Thoracic aorta (tissue), 2 donors: Measurements from ENCODE around the gene EPB41. TPM values are rescaled to one million over a fixed set of nuclear protein-coding genes. Genes with fewer than 3 reads are reported as not detected.
"Not testable (repeated sequence)": the region's sequence is repeated elsewhere in the genome, so short reads cannot be mapped to it uniquely, and the experiment has no call there.

Experiments
- ATAC-seq: fragments of 150-250 bp; one replicate; pipeline ENCODE4 v1.8.0; 2017; ENCODE audit warnings: low read depth; ENCODE audit not compliant: insufficient number of reproducible peaks, low FRiP score
- DNase-seq: peaks from one replicate; pipeline ENCODE4 v3.0.0-alpha.2; 2020; ENCODE audit warnings: low spot score
- H3K27ac ChIP-seq, 2 donors: fragments of 200-600 bp; sonication (generic); 1 replicate in 1 of 2; 2 replicates in 1 of 2; pipeline ENCODE4 v1.5.1; 2016; ENCODE audit warnings: mild to moderate bottlenecking in 2 of 2, moderate library complexity in 2 of 2
- H3K27me3 ChIP-seq: fragments of 200-600 bp; sonication (generic); replicated peaks from 2 replicates; pipeline ENCODE4 v1.6.0; 2016; ENCODE audit warnings: mild to moderate bottlenecking; ENCODE audit not compliant: insufficient read depth
- H3K36me3 ChIP-seq: fragments of 200-600 bp; sonication (generic); one replicate; pipeline ENCODE4 v1.5.1; 2016
- H3K4me1 ChIP-seq, 2 donors: fragments of 200-600 bp; sonication (generic); 1 replicate in 1 of 2; 2 replicates in 1 of 2; pipeline versions ENCODE4 v1.5.1 to v1.6.0; 2016; ENCODE audit warnings: low read depth in 2 of 2, mild to moderate bottlenecking in 1 of 2; ENCODE audit not compliant: control insufficient read depth in 1 of 2
- H3K4me3 ChIP-seq: fragments of 200-600 bp; sonication (generic); 2 replicates; pipeline ENCODE4 v1.5.1; 2016; ENCODE audit warnings: mild to moderate bottlenecking
- H3K9me3 ChIP-seq: fragments of 200-600 bp; sonication (generic); 2 replicates; pipeline ENCODE4 v1.5.1; 2016
- total RNA-seq, 2 donors: library from RNA; depleted of rRNA; stranded (reverse); fragments of >200 nt; gene quantifications; one replicate each; pipeline versions ENCODE4 v1.1.0 to v1.2.3, GENCODE V29; 2016
- TF ChIP-seq, protein P1 (sequence below): fragments of 200-600 bp; sonication (generic); IDR thresholded peaks from one replicate; pipeline ENCODE4 v1.5.1; 2019; ENCODE audit warnings: antibody characterized with exemption

Gene EPB41
- total RNA-seq, 2 donors from 2014 or later = 26.7 to 37.8 TPM

DNA sequence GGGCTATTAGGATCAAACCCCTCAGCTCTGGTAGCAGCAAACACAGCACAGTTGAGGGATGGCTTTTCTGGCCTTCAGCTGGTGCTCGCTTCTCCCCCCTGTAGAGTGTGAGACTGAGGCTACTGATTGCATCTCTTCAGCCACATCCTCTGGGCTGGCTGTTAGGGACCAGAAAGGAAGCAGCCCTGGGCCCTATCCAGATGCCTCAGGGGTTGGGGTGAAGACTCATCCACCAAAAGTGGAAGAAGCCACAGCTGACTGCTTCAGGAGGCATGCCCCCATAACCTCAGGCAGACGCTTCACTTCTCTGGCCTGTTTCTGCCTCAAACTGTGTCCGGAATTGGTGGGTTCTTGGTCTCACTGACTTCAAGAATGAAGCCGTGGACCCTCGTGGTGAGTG, 215.5 kb downstream of the EPB41 start:
- no peaks in the 10 kb centered on the region for H3K36me3 ChIP-seq
- no peak overlapping the region for H3K27ac ChIP-seq
- DNase-seq = no peak
- TF ChIP-seq, protein P1, sequence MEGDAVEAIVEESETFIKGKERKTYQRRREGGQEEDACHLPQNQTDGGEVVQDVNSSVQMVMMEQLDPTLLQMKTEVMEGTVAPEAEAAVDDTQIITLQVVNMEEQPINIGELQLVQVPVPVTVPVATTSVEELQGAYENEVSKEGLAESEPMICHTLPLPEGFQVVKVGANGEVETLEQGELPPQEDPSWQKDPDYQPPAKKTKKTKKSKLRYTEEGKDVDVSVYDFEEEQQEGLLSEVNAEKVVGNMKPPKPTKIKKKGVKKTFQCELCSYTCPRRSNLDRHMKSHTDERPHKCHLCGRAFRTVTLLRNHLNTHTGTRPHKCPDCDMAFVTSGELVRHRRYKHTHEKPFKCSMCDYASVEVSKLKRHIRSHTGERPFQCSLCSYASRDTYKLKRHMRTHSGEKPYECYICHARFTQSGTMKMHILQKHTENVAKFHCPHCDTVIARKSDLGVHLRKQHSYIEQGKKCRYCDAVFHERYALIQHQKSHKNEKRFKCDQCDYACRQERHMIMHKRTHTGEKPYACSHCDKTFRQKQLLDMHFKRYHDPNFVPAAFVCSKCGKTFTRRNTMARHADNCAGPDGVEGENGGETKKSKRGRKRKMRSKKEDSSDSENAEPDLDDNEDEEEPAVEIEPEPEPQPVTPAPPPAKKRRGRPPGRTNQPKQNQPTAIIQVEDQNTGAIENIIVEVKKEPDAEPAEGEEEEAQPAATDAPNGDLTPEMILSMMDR = no peak
- H3K4me1 ChIP-seq = peaks cover 3 to 18% of the 10 kb centered on the region in 2 donors
- no peak overlapping the region for H3K4me3 ChIP-seq
- no peaks in the 10 kb centered on the region for H3K27me3 ChIP-seq
- H3K9me3 ChIP-seq = no peaks in the 10 kb centered on the region
- ATAC-seq = no peak

DNA sequence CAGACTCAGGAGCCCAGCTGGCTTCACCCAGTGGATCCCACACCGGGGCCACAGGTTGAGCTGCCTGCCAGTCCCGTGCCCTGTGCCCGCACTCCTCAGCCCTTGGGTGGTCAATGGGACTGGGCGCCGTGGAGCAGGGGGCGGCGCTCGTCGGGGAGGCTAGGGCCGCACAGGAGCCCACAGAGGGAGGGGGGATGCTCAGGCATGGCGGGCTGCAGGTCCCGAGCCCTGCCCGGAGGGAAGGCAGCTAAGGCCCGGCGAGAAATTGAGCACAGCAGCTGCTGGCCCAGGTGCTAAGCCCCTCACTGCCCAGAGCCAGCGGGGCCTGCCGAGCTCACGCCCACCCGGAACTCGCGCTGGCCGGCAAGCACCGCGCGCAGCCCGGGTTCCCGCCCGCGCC, 216.7 kb downstream of the EPB41 start:
- not testable (repeated sequence) for H3K36me3 ChIP-seq, ATAC-seq, DNase-seq, H3K27ac ChIP-seq, H3K4me3 ChIP-seq, H3K27me3 ChIP-seq, H3K9me3 ChIP-seq, H3K4me1 ChIP-seq

DNA sequence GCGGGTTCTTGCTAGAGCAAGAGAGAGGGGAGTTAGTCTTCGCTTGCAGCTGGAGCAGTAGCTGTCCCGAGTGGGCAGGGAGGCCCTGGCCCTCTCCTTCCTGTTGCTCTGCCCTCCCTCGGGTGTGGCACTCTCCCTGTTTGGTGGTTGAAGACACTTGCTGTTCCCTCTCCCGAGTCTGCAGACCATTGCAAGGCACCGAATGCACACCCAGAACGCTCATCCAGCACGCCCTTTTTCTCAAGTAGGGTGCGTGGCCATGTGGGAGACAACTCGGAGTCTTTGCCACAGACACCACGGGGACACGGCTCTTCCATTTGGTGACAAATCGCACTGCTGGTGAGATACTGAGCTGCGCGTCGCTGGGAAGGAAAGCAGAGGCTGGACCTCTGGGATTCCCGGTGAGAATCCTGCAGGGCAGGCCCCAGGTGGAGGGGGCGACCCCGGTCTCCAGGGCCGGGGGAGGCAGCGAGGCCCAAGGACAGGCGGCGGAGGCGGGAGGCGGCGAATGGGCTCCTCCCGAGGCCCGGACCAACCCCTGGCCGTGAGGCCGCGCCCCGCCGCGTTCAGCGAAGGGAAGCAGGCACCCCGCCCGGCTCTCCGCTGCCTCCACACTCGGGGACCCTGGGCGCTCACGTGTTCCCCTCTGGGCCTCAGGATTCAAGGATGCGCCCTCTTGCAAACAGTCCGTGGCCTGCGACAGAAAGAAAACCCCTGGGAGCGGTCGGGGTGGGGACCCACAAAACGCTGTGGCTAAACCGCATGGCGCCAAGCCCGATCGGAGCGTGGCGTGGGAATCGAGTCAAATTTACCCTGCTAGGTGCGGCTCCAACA, 219.7 kb downstream of the EPB41 start:
- TF ChIP-seq, protein P1 = no peak
- Histone ChIP-seq H3K27ac (no peak overlapping the region), H3K9me3 (no peaks in the 10 kb centered on the region), H3K4me3 (no peak overlapping the region), H3K27me3 (no peaks in the 10 kb centered on the region), H3K36me3 (no peaks in the 10 kb centered on the region), H3K4me1 (peaks cover 2 to 14% of the 10 kb centered on the region in 2 donors)
- no peak for ATAC-seq
- no peak for DNase-seq

DNA sequence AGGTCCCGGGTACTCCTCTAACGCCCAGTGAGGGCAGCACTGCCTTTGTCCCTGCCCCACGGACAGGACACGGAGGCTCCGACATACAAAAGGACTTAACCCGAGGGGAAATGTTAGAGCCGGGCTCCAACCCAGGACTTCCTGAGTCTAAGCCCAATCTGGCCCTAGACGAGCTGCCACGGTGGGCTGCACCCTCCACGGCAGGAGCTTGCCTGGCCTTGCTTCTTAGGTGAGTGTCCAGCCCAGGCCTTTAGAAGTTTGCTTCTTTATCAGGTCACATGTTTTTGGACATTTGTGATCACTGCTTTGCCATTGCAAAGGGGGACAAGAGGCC, 220.3 kb downstream of the EPB41 start:
- Histone ChIP-seq H3K9me3 (no peaks in the 10 kb centered on the region), H3K36me3 (no peaks in the 10 kb centered on the region), H3K27me3 (no peaks in the 10 kb centered on the region), H3K4me1 (peaks cover 2 to 14% of the 10 kb centered on the region in 2 donors), H3K4me3 (no peak overlapping the region), H3K27ac (no peak overlapping the region)
- TF ChIP-seq, protein P1 = no peak
- no peak for ATAC-seq
- no peak for DNase-seq

DNA sequence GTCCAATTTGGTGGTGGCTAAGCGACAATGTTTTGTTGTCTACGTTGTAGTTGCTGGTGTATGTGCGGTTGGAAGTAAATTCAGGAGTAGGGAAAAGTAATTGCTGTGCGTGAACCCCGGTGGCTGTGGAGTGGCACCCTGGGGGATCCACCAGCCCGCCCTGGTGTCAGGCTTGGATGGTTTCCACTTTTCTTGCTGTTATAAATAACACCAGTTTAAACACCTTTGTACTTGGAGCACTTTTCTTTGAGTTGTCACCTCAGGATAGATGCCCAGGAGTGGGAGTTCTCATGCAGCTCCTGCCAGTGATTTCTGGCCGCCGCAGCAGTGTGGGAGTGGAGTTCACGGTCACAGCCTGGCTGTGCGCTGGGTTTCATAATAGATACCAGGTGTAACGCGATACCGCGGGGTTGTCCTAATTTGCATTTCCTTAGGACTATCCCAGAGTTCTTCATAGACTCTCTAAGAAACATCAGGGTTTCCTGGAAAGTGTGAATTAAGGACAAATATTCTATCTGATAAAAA, 222.1 kb downstream of the EPB41 start:
- H3K27ac ChIP-seq = no peak overlapping the region
- no peaks in the 10 kb centered on the region for H3K9me3 ChIP-seq
- no peak for DNase-seq
- no peaks in the 10 kb centered on the region for H3K27me3 ChIP-seq
- H3K36me3 ChIP-seq = no peaks in the 10 kb centered on the region
- H3K4me1 ChIP-seq = peaks cover 2 to 14% of the 10 kb centered on the region in 2 donors
- no peak for ATAC-seq
- TF ChIP-seq, protein P1 = no peak
- no peak overlapping the region for H3K4me3 ChIP-seq
